Activated CD8-positive, alpha-beta memory T cell treated with anti-CD3 and anti-CD28 coated beads for 36 hours (primary cell): ENCODE measurements around the gene GRB7. TPM values are rescaled to one million over a fixed set of nuclear protein-coding genes. Genes with fewer than 3 reads are reported as not detected.

Experiments used
- CTCF ChIA-PET: fragments of 350-600 bp; sonication (Branson Sonifier 250); formaldehyde crosslinking; loops from one replicate; lab custom pipeline; 2021; ENCODE audit warnings: antibody characterized with exemption; lab: Charles Lee
- POLR2A ChIA-PET: fragments of 350-600 bp; sonication (Branson Sonifier 250); formaldehyde crosslinking; loops from one replicate; lab custom pipeline; 2021; ENCODE audit warnings: antibody characterized with exemption; lab: Charles Lee
- total RNA-seq, 2 experiments: library from RNA; stranded (reverse); gene quantifications; one replicate each; pipeline ENCODE4 v1.2.3, GENCODE V29; 2021

The GRB7 gene
- not detected for total RNA-seq

DNA sequence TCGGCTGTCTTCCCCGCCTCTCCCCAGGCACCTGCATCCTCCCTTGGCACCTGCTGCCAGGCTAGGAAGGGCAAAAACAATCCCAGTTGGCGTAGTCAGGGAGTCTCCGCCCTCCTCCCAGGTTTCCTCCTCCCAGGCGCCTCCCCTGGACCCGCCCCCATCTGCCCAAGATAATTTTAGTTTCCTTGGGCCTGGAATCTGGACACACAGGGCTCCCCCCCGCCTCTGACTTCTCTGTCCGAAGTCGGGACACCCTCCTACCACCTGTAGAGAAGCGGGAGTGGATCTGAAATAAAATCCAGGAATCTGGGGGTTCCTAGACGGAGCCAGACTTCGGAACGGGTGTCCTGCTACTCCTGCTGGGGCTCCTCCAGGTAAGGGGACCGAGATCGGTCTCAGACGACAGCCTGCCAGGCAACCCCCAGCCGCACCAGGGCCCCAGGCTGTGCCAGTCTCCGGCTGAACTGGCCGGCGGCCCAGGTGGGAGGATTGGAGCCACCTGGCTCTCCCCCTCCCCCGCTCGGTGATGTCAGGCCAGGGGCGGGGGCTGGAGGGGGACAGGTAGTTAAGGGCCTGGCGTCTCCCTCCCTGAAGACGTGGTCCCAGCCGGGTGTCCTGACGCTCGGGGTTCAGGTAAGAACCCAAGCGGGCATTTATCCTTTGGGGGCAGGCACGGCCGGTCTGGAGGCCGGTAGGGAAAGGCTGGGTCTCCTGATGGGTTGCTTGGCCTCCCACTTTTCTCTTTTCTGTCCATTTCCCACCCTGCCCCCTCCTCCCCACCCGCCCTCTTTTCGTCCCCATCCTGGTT lies at the start of gene GRB7:
Gene GRB7 (plus strand): TSS at position 179 of the 808 bp plus-strand sequence. CDS start 4,364 bp downstream, outside the sequence.
- POLR2A ChIA-PET, result no interaction called here
- CTCF ChIA-PET, result interaction anchor here (0.6 kb wide), 1 partner anchor 224 kb away, joined by 3 read pairs; no protein-coding TSS in a partner anchor

DNA sequence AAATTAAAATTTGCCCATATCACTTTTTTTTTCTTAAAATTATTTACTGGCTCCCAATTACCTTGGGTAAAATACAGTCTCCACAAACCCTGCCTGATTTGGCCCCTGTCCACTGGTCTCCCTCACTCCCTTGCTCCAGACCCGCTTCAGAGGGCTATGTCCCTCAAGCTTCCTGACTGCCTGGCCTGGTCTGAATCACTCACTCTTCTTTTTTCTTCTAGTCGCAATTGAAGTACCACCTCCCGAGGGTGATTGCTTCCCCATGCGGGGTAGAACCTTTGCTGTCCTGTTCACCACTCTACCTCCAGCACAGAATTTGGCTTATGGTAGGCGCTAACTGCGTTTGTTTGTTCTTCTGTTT lies 49.3 kb upstream of the GRB7 start:
- POLR2A ChIA-PET, result interaction anchor here (0.6 to 1.4 kb wide), 3 partner anchors 17 to 64 kb away, joined by 3 to 4 read pairs (median 4); no protein-coding TSS in a partner anchor
- CTCF ChIA-PET, result interaction anchor here (0.9 to 1.4 kb wide), 7 partner anchors 9 to 90 kb away, joined by 3 to 4 read pairs (median 4); partner anchors contain the start of gene MIEN1

DNA sequence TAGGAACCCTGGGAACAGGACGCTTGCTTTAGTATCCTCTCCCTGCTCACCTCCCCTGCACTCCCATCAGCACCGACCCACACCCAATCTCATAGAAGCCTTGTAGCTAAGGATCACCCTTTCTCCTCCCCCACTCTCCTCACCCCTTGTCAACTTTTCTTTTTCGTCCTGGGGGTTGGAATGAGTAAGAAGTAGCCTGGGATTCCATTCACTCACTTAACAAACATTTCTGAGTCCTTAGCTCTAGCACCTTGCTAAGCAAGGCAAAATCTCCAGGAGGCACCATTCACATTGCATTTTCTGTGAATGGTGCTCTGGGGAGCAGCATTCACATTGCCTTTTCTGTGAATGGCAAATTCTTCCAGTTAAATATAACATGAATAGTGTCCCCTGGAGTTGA lies 48.8 kb upstream of the GRB7 start:
- POLR2A ChIA-PET, result no interaction called here

DNA sequence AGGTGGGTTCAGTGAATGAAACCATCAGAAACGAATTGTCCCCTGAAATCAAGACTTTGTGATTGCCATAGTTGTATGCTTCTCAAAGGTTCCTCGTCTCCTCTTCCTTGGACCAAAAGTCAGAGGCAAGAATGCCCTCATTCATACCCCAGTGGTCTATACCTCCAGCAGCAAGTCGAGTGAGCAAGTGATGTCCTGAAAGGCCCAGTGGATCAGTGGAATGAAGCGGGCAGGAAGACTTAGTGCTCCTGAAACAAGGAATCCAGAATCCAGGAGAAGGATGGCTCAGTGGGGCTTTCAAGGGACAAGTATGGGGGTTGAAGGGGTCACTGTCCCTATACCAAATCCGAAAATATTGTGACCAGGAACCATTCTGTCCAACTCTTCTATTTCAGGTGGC lies 43.1 kb upstream of the GRB7 start:
- CTCF ChIA-PET, result interaction anchor here (0.8 to 2.1 kb wide), 3 partner anchors 63 to 209 kb away, joined by 3 to 6 read pairs (median 3); no protein-coding TSS in a partner anchor
- POLR2A ChIA-PET, result no interaction called here

More for the DNA sequence above, 48.8 kb upstream of the GRB7 start:
- CTCF ChIA-PET, result interaction anchor here (1.0 to 1.4 kb wide), 3 partner anchors 20 to 67 kb away, joined by 4 read pairs; partner anchors contain the start of gene MIEN1

DNA sequence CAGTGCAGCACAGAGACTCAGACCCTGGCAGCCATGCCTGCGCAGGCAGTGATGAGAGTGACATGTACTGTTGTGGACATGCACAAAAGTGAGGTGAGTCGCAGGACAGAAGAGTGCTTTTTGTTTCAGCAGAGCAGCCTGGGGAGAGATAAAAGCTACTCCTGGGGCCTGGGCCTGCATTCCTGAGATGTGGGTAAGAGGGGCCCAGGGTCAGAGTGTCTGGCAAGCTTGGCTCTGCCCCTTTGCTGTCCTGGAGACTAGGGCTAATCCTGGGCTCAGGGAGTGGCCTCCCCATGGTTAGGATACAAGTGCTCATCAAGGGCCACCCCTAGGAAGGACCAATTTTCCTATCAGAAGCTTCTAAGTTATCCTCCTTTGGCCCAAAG lies 42.7 kb upstream of the GRB7 start:
- ChIA-PET CTCF (interaction anchor here (0.8 to 2.1 kb wide), 3 partner anchors 64 to 208 kb away, joined by 3 to 6 read pairs (median 3); no protein-coding TSS in a partner anchor), POLR2A (no interaction called here)

DNA sequence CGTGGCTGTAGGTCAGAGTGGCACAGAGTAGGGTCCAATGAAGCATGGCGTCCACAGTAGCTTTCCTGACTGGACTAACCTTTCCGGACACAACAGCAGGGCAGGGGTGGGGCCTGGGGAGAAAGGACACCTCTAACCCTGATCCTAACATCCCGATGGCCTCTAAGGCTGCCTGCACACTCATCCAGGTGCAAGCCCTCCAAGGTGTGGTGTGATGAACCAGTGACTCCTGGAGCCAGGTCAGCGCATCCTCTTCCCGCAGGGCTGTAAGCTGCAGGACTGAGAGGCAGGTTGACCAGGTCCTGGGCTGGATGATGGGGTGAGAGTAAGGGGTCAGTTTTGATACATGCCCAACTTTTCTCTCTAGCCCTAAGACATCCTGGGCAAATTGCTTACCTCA lies 41.0 kb upstream of the GRB7 start:
- CTCF ChIA-PET, result no interaction called here
- POLR2A ChIA-PET, result no interaction called here

DNA sequence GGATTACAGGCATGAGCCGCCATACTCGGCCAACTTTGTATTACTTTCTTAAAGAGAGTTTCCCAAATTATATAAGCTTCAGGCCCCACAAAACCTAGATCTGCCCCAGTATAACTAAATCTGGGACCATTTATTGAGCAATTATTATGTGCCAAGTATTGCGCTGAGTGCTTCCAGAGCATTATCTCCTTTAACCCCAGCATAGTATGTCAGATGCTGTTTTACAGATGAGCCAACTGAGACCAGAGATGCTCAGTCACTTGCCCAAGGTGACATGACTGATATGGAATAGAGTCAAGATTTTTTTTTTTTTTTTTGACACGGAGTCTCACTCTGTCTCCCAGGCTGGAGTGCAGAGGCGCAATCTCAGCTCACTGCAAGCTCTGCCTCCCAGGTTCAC lies 39.8 kb upstream of the GRB7 start:
- CTCF ChIA-PET, result interaction anchor here (0.7 kb wide), 1 partner anchor 260 kb away, joined by 4 read pairs; no protein-coding TSS in a partner anchor
- POLR2A ChIA-PET, result no interaction called here

DNA sequence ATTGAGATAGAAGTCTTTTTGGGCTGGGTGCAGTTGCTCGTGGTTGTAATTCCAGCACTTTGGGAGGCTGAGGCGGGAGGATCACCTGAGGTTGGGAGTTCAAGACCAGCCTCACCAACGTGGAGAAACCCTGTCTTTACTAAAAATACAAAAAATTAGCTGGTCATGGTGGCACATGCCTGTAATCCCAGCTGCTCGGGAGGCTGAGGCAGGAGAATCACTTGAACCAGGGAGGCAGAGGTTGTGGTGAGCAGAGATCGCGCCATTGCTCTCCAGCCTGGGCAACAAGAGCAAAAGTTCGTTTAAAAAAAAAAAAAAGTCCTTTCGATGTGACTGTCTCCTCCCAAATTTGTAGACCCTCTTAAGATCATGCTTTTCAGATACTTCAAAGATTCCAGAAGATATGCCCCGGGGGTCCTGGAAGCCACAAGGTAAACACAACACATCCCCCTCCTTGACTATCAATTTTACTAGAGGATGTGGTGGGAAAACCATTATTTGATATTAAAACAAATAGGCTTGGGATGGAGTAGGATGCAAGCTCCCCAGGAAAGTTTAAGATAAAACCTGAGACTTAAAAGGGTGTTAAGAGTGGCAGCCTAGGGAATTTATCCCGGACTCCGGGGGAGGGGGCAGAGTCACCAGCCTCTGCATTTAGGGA lies 38.5 kb upstream of the GRB7 start:
- POLR2A ChIA-PET, result interaction anchor here (0.5 kb wide), 1 partner anchor 300 kb away, joined by 3 read pairs; no protein-coding TSS in a partner anchor

DNA sequence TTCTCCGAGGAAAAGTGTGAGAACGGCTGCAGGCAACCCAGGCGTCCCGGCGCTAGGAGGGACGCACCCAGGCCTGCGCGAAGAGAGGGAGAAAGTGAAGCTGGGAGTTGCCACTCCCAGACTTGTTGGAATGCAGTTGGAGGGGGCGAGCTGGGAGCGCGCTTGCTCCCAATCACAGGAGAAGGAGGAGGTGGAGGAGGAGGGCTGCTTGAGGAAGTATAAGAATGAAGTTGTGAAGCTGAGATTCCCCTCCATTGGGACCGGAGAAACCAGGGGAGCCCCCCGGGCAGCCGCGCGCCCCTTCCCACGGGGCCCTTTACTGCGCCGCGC lies 38.0 kb upstream of the GRB7 start, which contains the start of gene ERBB2:
Gene ERBB2 (plus strand): TSS at position 247 of the 330 bp plus-strand sequence. CDS start 175 bp downstream, outside the sequence.
- ChIA-PET POLR2A (interaction anchor here (0.5 to 0.6 kb wide), 2 partner anchors 15 to 300 kb away, joined by 3 to 4 read pairs; no protein-coding TSS in a partner anchor), CTCF (interaction anchor here (1.6 kb wide), 1 partner anchor 31 kb away, joined by 6 read pairs; the partner anchor contains the start of gene MIEN1)

More for the DNA sequence above, 38.5 kb upstream of the GRB7 start:
- CTCF ChIA-PET, result interaction anchor here (1.6 kb wide), 1 partner anchor 31 kb away, joined by 6 read pairs; the partner anchor contains the start of gene MIEN1

DNA sequence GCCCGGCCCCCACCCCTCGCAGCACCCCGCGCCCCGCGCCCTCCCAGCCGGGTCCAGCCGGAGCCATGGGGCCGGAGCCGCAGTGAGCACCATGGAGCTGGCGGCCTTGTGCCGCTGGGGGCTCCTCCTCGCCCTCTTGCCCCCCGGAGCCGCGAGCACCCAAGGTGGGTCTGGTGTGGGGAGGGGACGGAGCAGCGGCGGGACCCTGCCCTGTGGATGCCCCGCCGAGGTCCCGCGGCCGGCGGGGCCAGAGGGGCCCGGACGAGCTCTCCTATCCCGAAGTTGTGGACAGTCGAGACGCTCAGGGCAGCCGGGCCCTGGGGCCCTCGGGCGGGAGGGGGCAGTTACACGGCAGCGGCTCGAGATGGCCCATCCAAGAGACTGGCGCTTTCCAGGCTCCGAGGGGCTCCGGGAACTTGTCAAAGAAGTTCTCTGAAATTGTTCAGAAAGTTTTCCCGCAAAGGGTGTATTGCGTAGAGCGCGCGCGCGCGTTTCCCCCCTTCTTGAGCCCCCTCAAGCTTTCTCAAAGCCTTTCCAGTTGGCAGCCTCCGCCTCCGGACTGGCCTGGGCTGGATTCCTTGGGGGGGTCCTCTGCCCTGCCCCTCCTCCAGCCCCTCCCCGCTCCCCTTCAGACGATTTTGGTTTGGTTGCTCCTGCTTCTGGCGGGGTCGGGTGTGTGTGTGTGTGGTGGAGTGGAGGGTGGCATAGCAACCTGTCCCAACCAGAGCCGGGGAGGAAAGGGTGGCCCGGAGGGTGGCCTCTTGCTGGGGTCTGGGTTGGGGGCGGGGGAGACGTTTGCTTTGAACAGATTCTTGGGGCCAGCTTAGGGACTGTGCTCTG lies 37.4 kb upstream of the GRB7 start:
- ChIA-PET POLR2A (interaction anchor here (0.6 kb wide), 1 partner anchor 15 kb away, joined by 4 read pairs; no protein-coding TSS in a partner anchor), CTCF (interaction anchor here (1.6 kb wide), 1 partner anchor 30 kb away, joined by 6 read pairs; the partner anchor contains the start of gene MIEN1)

DNA sequence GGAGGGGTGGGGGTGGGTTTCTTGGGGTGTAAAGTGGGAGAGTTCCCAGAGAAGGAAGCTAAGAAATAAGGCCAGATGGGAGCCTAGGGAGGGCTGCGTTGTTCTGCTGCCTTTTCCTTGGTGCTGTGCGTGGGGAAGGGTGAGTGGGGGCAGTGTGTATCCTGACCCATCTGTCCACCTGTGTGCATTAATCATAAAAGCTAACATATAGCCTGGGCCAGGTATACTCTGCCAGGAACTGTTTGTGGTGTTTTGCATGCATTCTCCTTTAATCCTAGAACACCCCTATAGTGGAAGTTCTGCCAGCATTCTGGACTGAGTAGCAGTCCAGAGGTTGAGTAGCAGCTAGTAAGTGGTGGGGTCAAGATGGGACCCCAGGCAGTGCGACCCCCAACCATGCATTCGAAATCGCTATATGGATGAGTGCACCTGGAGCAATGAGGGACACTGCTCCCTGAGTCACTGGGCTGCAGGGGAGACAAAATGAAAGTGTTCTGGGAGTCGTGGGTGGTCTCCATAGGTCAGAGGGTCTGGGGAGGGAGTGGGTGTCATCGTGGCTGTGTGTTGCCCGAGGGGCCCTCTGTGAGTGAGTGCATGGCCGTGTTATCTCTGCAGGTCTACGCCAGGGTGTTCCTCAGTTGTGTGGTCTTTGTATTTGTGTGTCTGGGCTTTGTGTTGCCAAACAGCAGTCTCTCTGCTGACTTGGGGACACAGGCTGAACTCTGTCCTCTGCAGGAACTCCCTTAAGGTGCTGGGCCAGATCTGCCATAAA lies 36.5 kb upstream of the GRB7 start:
- ChIA-PET CTCF (no interaction called here), POLR2A (no interaction called here)

DNA sequence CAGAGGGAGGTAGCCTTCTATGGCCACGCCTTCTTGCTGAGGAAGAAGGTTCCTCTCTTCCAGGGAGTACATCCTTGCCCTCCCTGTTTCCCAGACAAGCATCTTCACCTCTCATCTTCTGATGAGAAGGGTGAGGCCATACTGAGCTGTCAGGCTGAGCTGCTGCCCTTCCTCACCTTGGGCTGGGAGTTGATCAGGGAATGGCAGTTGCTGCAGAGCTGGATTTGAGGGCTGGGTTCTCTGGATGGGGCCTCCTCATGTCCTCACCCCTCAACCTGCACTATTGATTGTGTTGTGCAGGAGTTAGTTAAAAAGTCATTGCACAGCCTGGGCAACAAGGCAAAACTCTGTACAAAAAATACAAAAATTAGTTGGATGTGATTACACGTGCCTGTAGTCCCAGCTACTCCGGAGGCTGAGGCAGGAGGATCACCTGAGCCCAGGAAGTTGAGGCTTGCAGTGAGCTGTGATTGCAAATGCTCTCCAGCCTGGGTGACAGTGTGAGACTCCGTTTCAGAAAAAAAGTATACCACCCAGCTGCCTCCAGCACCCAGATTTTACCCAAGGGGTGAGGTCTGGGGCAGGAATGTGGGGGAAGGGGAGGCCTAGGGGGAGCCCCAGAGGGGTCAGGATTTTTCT lies 35.8 kb upstream of the GRB7 start:
- ChIA-PET CTCF (no interaction called here), POLR2A (no interaction called here)

DNA sequence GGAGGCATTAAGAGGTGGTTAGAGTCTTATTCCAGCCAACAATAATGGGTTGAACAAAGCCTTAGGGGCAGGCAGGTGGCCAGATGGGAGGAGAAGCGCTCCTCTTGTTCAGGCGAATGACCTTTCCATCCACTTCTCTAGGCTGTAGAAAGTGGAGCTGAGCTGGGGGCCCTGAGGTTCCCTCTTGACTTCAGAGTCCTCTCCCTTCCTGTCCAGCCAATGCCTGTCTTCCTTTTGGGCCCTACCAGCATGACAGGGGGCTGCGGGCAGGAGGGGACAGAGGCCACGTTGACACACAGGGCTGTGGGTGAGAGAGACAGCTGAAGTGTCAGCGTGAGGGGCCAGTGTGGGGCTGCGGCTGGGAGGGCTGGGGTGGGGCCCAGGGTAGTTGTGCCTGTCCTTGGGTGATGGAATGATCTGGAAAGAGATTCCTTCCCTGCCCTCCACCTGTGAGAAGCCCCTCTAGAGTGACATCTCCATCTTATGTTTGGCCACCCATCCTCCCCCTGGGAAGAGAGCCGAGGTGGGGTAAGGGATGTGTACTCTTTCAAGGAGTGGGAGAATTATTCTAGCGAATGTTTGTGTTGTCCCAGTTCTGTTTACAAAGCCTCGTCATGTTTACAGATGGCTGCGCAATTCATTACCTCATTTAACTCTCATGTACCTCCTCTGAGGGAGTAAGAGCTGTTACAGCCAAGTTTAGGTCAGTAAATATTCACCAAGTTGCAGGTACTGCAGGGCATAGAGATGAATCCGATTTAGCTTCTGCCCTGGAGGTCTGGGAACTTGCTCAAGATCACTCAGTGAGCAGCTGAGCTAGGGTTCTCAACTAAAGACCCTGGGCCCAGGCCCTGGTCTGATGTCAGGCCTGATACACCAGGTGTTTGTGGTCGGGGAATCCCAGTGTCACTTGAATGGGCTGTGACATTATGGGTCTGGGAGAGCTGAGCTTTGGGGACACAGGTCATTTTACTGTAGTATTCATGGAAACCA lies 34.5 kb upstream of the GRB7 start:
- ChIA-PET CTCF (interaction anchor here (0.7 to 1.2 kb wide), 2 partner anchors 49 to 141 kb away, joined by 3 to 4 read pairs; no protein-coding TSS in a partner anchor), POLR2A (no interaction called here)

DNA sequence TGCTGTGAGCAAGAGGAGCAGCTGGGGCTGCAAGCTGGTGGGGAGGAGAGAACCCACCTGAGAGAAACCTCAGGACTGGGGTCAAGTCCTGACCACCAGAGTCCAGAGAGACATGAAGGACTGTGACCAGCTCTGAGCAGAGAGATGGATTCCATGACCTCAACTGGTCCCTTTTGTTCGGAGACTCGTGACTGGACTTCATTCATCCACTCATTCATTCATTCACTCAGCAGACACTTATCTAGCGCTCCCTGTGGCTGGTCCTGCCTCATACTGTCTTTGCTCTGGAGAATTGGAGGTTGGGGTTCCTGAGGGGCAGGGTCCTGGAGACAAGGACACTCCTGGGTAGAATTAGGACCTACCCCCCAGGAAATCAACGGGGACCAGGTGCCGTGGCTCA lies 33.8 kb upstream of the GRB7 start:
- ChIA-PET CTCF (no interaction called here), POLR2A (no interaction called here)

DNA sequence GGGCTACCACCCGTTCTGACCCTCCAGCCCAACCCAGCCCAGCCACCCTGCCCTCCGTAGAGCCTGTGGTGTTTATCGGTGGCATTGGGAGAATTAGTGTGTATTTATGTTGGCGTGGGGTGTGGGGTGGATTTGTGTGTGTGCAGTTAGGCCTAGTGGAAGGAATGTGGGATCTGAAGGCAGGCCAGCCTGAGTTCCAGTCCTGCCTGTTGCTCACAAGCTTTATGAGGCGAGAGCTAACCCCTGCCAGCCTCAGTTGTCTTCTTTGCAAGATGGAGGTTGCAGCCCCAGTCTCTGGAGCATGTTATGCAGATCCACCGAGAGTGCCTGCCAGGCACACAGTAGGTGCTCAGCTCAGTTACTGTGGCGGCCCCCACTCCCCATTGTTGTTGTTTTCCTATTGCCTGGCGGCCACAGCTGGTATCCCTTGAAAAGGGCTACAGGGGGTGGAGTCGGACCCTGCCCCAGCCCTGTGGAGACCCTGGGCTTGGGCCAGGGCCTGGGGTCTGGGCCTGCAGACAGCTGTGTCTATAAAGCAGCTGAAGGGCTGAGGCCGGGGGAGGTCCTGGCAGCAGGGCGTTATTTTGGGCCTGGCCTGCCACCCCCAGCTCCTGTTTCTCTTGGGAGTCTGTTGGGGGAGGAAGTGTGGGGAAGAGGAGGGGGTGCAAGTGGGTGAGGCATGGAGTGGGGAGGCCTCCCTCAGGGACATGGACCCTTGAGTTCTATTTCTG lies 32.8 kb upstream of the GRB7 start:
- CTCF ChIA-PET, result no interaction called here
- POLR2A ChIA-PET, result no interaction called here
